Activated T-cell treated with anti-CD3 and anti-CD28 coated beads, Interleukin-2, amount 50 U/mL, for 4 hours (primary cell): Measurements from ENCODE around the gene SOX8. TPM values are rescaled to one million over a fixed set of nuclear protein-coding genes. Genes with fewer than 3 reads are reported as not detected.

ENCODE experiments used
- ATAC-seq, 2 donors: fragments of 200-7000 bp; cut with Tn5 transposase; one replicate each; pipeline ENCODE4 v1.10.0; 2021
- DNase-seq: peaks from one replicate; pipeline ENCODE4 v3.0.0-alpha.2; 2020
- H3K27me3 Mint-ChIP-seq: one replicate; pipeline ENCODE4 v1.8.0; 2021; ENCODE audit warnings: low read depth, mixed read lengths
- H3K36me3 Mint-ChIP-seq: one replicate; pipeline ENCODE4 v1.8.0; 2022; ENCODE audit warnings: mixed read lengths; ENCODE audit not compliant: insufficient read depth
- H3K4me1 Mint-ChIP-seq: one replicate; pipeline ENCODE4 v1.8.0; 2021; ENCODE audit warnings: low read depth, mixed read lengths
- H3K4me3 Mint-ChIP-seq: one replicate; pipeline ENCODE4 v1.8.0; 2021; ENCODE audit warnings: mild to moderate bottlenecking, moderate library complexity, mixed read lengths
- H3K9me3 Mint-ChIP-seq: one replicate; pipeline ENCODE4 v1.8.0; 2021; ENCODE audit warnings: mixed read lengths
- total RNA-seq, 3 donors: library from RNA; stranded (reverse); gene quantifications; one replicate each; pipeline ENCODE4 v1.2.1, GENCODE V29; 2021

Gene SOX8
- total RNA-seq, 3 donors from 2014 or later: 2.6 to 4.0 (median 3.5) TPM

GRCh38 chr16:993731-994130 lies 12.2 kb downstream of the SOX8 start:
- no peaks in the 10 kb centered on the region for H3K36me3 Mint-ChIP-seq
- H3K4me1 Mint-ChIP-seq: peaks cover 39% of the 10 kb centered on the region
- no peak overlapping the region for H3K4me3 Mint-ChIP-seq
- H3K27me3 Mint-ChIP-seq: no peaks in the 10 kb centered on the region
- no peaks in the 10 kb centered on the region for H3K9me3 Mint-ChIP-seq
- DNase-seq: no peak
- ATAC-seq: no peak

- peaks cover 45% of the 10 kb centered on the region for H3K4me1 Mint-ChIP-seq
- no peak for DNase-seq
- H3K36me3 Mint-ChIP-seq: no peaks in the 10 kb centered on the region
- H3K4me3 Mint-ChIP-seq: no peak overlapping the region
- no peaks in the 10 kb centered on the region for H3K27me3 Mint-ChIP-seq
- no peak for ATAC-seq
- H3K9me3 Mint-ChIP-seq: no peaks in the 10 kb centered on the region
Observed at GRCh38 chr16:995087-995486, 13.5 kb downstream of the SOX8 start.

- Mint-ChIP-seq H3K36me3 (no peaks in the 10 kb centered on the region), H3K27me3 (no peaks in the 10 kb centered on the region), H3K9me3 (no peaks in the 10 kb centered on the region), H3K4me1 (peaks cover 45% of the 10 kb centered on the region), H3K4me3 (peak overlapping the region; percentile 33)
- DNase-seq: no peak
- no peak for ATAC-seq
Observed at GRCh38 chr16:995783-996182, 14.2 kb downstream of the SOX8 start.

- DNase-seq: no peak
- peak overlapping the region; percentile 76 for H3K4me3 Mint-ChIP-seq
- H3K27me3 Mint-ChIP-seq: no peaks in the 10 kb centered on the region
- no peaks in the 10 kb centered on the region for H3K9me3 Mint-ChIP-seq
- no peaks in the 10 kb centered on the region for H3K36me3 Mint-ChIP-seq
- ATAC-seq: no peak
- peaks cover 50% of the 10 kb centered on the region for H3K4me1 Mint-ChIP-seq
Observed at GRCh38 chr16:996681-997080, 15.1 kb downstream of the SOX8 start.

- Mint-ChIP-seq H3K36me3 (no peaks in the 10 kb centered on the region), H3K27me3 (no peaks in the 10 kb centered on the region)
- peak; percentile 61 to 64 for ATAC-seq
Observed at GRCh38 chr16:997440-998051, 16.0 kb downstream of the SOX8 start.

GRCh38 chr16:998211-998610 lies 16.6 kb downstream of the SOX8 start:
- Mint-ChIP-seq H3K36me3 (no peaks in the 10 kb centered on the region), H3K9me3 (no peaks in the 10 kb centered on the region), H3K4me3 (peak overlapping the region; percentile 76), H3K4me1 (peaks cover 63% of the 10 kb centered on the region), H3K27me3 (no peaks in the 10 kb centered on the region)
- ATAC-seq: peak; percentile 6 to 8
- DNase-seq: no peak

More at GRCh38 chr16:997440-998051, 16.0 kb downstream of the SOX8 start:
- peak; percentile 81 for DNase-seq
- Mint-ChIP-seq H3K4me3 (peak overlapping the region; percentile 76), H3K9me3 (no peaks in the 10 kb centered on the region), H3K4me1 (peaks cover 57% of the 10 kb centered on the region)

- Mint-ChIP-seq H3K36me3 (no peaks in the 10 kb centered on the region), H3K4me1 (peaks cover 65% of the 10 kb centered on the region), H3K4me3 (peak overlapping the region; percentile 6), H3K9me3 (no peaks in the 10 kb centered on the region), H3K27me3 (no peaks in the 10 kb centered on the region)
- DNase-seq (no peak), ATAC-seq (no peak)
Observed at GRCh38 chr16:998615-999014, 17.0 kb downstream of the SOX8 start.

GRCh38 chr16:999677-1000076 lies 18.1 kb downstream of the SOX8 start:
- no peak for DNase-seq
- H3K4me1 Mint-ChIP-seq: peaks cover 72% of the 10 kb centered on the region
- H3K27me3 Mint-ChIP-seq: no peaks in the 10 kb centered on the region
- ATAC-seq: no peak
- H3K9me3 Mint-ChIP-seq: no peaks in the 10 kb centered on the region
- H3K4me3 Mint-ChIP-seq: no peak overlapping the region
- H3K36me3 Mint-ChIP-seq: no peaks in the 10 kb centered on the region

GRCh38 chr16:1000608-1001007 lies 19.0 kb downstream of the SOX8 start:
- Mint-ChIP-seq H3K4me3 (no peak overlapping the region), H3K27me3 (no peaks in the 10 kb centered on the region), H3K36me3 (no peaks in the 10 kb centered on the region), H3K9me3 (no peaks in the 10 kb centered on the region), H3K4me1 (peaks cover 69% of the 10 kb centered on the region)
- ATAC-seq: no peak
- DNase-seq: no peak

GRCh38 chr16:1001096-1001495 lies 19.5 kb downstream of the SOX8 start:
- no peak overlapping the region for H3K4me3 Mint-ChIP-seq
- H3K9me3 Mint-ChIP-seq: no peaks in the 10 kb centered on the region
- ATAC-seq (no peak), DNase-seq (no peak)
- H3K4me1 Mint-ChIP-seq: peaks cover 69% of the 10 kb centered on the region
- H3K36me3 Mint-ChIP-seq: no peaks in the 10 kb centered on the region
- H3K27me3 Mint-ChIP-seq: no peaks in the 10 kb centered on the region

- Mint-ChIP-seq H3K27me3 (no peaks in the 10 kb centered on the region), H3K4me3 (peak overlapping the region; percentile 26)
- ATAC-seq: peak; percentile 53 to 66
Observed at GRCh38 chr16:1002399-1003166, 21.0 kb downstream of the SOX8 start.

GRCh38 chr16:1003391-1004347 lies 22.1 kb downstream of the SOX8 start:
- ATAC-seq: peak; percentile 72 to 77
- Mint-ChIP-seq H3K4me1 (peaks cover 50% of the 10 kb centered on the region), H3K9me3 (no peaks in the 10 kb centered on the region), H3K4me3 (peak overlapping the region; percentile 66), H3K27me3 (peaks cover 2% of the 10 kb centered on the region), H3K36me3 (no peaks in the 10 kb centered on the region)
- peak; percentile 36 for DNase-seq

More at GRCh38 chr16:1002399-1003166, 21.0 kb downstream of the SOX8 start:
- Mint-ChIP-seq H3K36me3 (no peaks in the 10 kb centered on the region), H3K4me1 (peaks cover 57% of the 10 kb centered on the region), H3K9me3 (no peaks in the 10 kb centered on the region)
- peak; percentile 87 for DNase-seq

GRCh38 chr16:1005286-1005685 lies 23.7 kb downstream of the SOX8 start:
- H3K9me3 Mint-ChIP-seq: no peaks in the 10 kb centered on the region
- H3K4me1 Mint-ChIP-seq: peaks cover 48% of the 10 kb centered on the region
- DNase-seq: no peak
- no peaks in the 10 kb centered on the region for H3K36me3 Mint-ChIP-seq
- ATAC-seq: no peak
- peaks cover 2% of the 10 kb centered on the region for H3K27me3 Mint-ChIP-seq
- no peak overlapping the region for H3K4me3 Mint-ChIP-seq

GRCh38 chr16:1006781-1007180 lies 25.2 kb downstream of the SOX8 start:
- DNase-seq (no peak), ATAC-seq (no peak)
- H3K4me3 Mint-ChIP-seq: no peak overlapping the region
- no peaks in the 10 kb centered on the region for H3K9me3 Mint-ChIP-seq
- no peaks in the 10 kb centered on the region for H3K36me3 Mint-ChIP-seq
- peaks cover 2% of the 10 kb centered on the region for H3K27me3 Mint-ChIP-seq
- H3K4me1 Mint-ChIP-seq: peaks cover 43% of the 10 kb centered on the region
